ENCODE data around the gene USPL1.

DNA sequence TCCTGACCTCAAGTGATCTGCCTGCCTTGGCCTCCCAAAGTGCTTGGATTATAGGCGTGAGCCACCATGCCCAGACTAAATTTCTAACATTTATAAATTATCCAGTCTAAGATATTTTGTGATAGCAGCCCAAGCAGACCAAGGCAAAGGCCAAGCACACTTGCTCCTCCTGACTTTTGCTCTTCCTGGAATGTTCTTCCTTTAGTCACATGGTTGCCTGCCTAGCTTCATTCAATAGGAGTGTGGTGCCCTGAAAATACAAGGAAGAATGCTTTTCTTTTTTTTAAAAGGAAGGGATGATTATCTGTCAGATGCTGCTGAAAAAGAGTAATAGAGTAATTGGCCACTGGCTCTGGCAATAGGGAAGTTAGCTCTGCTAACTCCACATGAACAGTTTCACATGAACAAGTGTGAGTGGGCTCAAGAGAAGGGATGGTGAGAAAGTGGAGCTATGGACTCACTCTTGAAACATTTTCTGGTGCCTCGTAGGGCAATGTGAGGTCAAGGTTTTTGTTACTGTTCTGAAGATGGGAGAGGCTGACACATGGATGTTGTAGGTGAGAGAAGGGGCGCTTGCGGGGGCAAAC, 47.1 kb downstream of the USPL1 start:
- no peak for TF ChIP-seq POLR2AphosphoS5 (IDR thresholded peaks at IDR 0.05; ENCODE audit: low read depth, low read length)
- TF ChIP-seq CBFB (CRISPR knock-in tag; IDR thresholded peaks at IDR 0.05), result no peak
- no peak for TF ChIP-seq RXRA (CRISPR knock-in tag; IDR thresholded peaks at IDR 0.05)
